NCI-H2081 (cell line): Measurements from ENCODE around the gene CPNE4.

ENCODE experiments used
- DNase-seq, 2 experiments: peaks; one replicate each; lab custom pipeline; 2025; lab: John Stamatoyannopoulos, UW

The CPNE4 gene

DNA sequence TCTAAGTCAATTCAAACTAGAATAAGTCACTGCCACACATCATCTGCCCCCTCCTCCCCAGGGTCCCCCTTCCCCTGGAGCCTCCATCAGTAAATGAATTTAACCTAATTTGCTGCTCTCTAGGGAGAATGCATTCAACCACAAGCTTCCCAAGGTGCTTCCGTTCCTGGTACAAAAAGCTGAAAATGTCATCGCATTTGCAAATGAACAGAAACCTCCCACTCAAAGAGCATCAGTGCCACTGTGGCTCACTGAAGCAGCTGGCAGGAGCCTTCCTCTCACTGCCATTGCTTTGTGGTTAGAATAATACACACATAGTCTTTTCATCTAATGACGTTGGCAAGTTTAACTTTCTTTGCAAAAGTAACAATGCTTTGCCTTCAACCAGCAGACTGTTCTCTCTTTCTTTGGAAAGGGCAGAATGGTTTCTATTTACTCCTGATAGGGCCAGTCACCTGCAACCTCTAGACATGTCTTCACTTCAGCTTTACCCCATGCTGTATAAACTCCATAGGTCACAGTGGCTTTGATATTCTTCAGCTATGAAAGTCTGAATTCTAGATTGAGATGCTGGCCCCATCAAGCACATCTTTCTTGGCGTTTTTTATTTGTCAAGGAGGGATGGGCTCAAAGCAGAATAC, 238.1 kb downstream of the CPNE4 start:
- no peak for DNase-seq

- no peak for DNase-seq
Measured at GRCh38 chr3:131796111-131796510, 238.7 kb downstream of the CPNE4 start.

- DNase-seq = no peak
Measured at GRCh38 chr3:131795390-131796090, 239.3 kb downstream of the CPNE4 start.

DNA sequence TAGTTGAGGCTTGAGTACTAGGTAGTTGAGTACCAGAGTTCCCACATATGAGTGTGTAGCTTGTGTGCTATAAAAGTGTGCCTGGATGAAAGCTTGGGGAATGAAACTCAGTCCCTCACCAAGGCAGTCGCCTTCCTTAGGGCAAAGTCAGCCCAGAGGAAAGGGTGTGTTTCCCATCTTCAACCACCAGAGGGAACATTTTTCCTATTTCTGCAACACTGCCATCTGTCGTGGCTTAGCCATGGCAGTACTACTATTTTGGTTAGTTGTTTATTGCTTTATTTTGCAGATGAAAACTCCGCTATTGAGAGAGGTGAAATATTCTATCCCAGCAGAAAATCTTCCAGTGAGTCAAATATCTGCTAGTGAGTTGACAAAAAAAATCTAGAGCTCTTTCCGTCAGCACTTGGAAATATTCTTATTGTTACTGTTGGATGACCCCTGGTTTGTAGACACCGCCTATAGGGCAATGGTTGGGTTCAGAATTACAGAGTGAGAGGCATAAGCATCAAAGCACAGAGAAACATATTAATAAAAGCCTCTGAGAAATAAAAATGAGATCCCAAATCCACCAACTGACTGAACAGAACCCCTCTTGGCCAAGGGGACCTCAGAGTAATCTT, 239.9 kb downstream of the CPNE4 start:
- peak; percentile 42 to 64 for DNase-seq

DNA sequence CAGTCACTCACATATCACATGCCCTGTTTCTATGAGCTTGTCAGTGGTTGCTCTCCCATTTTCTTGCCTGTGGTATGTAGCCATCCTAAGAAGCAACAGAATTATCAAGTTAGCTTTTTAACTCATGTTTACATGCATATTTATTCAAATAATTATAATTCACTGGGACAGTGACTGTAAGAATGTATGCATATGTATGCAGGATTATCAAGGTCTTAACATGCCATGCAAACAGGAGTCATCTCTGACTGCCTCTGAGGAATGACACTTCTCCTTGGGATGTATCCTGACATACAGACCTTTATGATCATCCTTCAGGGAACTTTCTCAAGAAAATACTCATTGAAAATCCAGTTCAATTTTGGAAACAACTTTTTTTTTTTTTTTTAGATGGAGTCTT, 240.9 kb downstream of the CPNE4 start:
- DNase-seq = no peak

DNA sequence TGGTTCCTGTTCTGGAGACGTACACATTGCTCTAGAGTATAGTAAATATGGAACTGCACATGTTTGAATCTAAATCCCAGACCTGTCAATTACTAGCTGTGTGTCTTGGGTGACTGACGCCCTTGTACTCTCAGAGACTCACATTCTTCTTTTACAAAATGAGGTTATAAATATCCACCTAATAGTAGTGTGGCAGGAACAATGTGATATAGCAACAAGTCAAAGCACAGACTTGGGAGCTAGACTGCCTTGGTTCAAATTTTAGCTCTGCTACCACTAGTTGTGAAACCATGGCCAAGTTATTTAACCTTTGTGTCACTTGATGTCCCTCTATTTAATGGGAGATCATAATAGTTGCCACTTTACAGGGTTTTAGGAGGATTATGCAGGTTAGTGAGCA, 245.6 kb downstream of the CPNE4 start:
- no peak for DNase-seq

GRCh38 chr3:131786386-131786785, 248.4 kb downstream of the CPNE4 start:
- no peak for DNase-seq

DNA sequence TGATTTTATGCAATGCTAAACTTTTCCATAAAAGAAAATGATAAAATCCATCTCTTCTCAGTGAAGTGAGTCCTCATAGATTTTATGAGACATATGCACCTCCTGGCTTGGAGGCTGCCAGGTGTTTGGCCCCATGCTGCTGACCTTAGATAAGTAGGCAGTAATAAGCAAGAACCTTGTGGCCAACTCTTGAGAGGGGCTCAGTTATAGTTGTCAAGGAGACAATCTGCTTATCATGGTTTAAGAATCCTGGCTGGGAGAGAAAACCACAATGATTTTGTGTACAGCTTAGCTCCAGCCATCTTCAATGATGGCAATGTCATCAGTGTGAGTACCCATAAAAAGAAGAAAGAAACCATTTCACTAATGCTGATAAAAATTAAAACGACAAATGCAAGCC, 252.1 kb downstream of the CPNE4 start:
- no peak for DNase-seq

DNA sequence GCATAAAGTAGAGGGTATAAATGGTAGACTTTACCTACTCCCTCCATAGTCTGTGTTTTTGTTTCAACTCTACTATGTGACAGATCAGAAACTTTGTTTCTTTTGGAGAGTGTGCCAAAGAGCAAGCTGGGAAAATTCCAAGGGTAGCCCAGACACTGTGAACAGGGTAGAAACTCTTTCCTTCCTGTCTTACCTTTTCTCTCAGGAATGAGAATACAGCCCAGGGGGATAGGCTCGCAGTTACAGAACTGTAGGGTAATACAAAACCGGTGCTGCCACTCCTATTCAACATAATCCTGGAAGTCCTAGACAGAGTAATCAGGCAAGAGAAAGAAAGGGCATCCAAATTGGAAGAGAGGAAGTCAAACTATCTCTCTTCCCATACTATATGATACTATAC, 256.3 kb downstream of the CPNE4 start:
- DNase-seq = no peak

- DNase-seq = no peak
Measured at GRCh38 chr3:131775650-131776049, 259.2 kb downstream of the CPNE4 start.

DNA sequence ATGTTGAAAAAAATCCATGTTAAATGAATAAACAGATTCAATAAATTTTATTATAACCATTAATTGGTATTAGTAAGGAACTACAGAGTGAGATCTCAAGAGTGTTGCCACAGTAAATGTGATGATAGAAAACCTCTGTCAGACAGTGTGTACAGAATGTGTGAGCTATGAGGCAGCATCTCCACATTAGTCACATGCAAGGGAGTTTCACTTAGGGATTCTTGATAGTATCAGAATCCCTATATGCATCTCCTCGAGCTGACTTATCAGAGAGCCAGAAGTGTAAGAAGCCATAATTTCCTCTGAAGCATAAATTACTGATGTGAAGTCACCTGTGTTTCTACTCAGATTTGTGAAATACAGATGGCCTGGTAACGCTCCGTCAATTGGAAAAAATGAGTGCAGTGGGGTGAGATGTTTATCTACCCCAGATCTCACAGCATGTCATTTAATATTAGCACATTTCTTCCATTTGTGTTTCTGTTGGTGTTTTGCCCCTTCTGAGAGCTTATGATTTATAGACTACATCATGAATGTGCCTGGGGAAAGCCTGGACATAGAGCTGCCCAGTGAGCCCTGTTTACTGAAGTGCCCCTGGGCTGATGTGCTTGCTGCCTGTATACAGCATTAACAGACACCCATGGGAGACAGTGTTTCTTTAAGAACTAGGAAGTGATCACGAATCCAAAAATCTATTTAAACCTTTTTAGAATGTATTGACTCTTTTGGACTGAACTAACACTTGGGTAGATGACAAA, 262.4 kb downstream of the CPNE4 start:
- peak in 1 of 2 experiments; percentile 15 for DNase-seq

- DNase-seq = peak in 1 of 2 experiments; percentile 45
Measured at GRCh38 chr3:131762981-131763564, 271.7 kb downstream of the CPNE4 start.

DNA sequence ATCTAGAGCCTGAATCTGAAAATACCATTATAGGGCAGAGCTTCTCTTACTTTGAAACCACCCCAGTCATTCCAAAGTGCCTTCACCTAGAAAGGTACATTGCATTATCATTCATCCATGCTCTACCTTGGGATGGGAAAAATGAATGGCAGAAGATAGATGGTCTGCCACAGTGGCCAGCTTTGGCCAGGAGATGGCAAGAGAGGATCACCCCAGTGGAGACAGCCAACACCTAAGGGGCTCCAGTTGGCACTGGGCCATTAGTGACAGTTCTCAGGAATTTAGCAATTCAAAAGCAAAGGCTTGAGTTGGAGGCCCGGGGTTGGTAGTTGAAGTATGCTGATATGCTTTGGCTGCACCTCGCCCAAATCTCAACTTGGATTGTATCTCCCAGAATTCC, 278.4 kb downstream of the CPNE4 start:
- DNase-seq = no peak

- DNase-seq = peak in 1 of 2 experiments; percentile 18
Measured at GRCh38 chr3:131755380-131755779, 279.4 kb downstream of the CPNE4 start.

DNA sequence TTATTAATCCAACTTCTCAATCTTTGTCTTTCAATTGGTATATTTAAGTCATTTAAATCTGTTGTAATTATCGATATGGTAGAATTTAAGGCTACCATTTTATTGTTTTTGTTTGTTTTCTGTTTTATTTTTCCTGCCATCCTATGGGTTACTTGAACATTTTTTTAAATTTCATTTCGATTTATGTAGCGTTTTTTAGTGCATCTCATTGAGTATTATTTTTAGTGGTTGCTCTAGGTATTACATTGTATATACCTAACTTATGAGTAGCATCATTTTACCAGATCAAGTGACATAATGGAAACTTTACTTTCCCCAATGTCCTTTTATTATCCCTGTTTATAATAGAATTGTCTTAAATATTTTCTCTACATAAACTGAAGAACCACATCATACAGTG, 284.6 kb downstream of the CPNE4 start:
- DNase-seq = no peak

DNA sequence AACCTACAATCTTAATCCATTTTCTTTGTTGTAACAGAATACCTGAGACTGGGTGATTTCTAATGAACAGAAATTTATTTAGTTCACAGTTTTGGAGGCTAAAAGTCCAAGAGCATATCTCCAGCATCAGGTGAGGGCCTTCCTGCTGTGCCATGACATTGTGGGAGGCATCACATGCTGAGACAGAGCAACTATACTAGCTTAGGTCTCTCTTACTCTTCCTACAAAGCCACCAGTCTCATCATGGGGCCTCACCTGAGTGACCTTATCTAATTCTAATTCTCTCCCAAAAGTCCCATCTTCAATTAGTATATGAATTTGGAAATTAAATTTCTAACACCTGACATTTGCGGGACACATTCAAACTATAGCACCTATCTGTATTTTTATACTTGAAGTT, 285.0 kb downstream of the CPNE4 start:
- DNase-seq = no peak

DNA sequence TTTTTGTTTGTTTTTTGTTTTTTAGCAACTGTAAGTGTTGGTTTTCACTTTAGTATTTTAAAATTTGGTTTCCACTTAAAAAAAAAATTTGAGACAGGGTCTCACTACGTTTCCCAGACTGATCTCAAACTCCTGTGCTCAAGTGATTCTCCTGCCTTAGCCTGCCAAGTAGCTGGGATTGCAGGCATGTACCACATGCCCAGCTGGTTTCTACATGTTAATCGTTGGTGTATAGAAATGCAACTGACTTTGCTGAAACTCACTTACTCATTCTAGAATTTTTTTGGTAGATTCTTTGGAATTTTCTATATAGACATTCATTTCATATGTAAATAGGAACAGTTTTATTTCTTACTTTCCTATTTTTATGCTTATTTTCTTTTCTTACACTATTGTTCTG, 287.3 kb downstream of the CPNE4 start:
- no peak for DNase-seq

DNA sequence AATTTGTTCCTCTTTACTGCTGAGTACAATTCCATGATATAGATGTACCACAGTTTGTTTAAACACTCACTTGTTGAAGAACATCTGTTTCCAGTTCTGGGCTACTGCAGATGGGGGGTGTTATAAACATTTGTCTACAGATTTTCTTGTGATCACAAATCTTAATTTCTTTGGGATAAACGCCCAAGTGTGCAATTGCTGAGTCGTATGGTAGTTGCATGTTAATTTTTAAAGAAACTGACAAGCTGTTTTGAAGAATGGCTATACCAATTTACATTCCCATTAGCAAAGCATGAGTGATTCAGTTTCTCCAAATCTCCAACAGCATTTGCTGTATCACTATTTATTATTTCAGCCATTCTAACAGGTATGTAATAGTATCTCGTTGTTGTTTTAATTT, 290.0 kb downstream of the CPNE4 start:
- DNase-seq = no peak

- DNase-seq = no peak
Measured at GRCh38 chr3:131743126-131743525, 291.7 kb downstream of the CPNE4 start.

- no peak for DNase-seq
Measured at GRCh38 chr3:131739211-131739610, 295.6 kb downstream of the CPNE4 start.

GRCh38 chr3:131738095-131738494, 296.7 kb downstream of the CPNE4 start:
- no peak for DNase-seq

DNA sequence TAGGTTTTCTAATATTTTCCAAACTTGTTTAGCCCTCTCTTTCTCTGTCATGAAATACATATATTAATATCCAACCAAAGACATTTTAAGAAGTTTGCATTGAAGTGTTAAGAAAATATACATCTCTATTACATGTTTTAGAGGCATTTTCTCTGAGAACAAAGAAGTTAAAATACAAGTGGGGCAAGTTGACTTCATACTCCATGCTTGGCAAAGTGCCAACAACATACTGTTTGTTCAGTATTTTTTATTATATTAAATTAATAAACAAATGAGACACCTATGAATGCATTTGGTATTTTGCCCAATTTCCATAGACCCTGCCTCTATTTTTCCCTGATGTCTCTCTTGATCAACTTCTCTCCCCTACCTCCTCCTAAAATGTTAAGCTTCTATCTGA, 299.3 kb downstream of the CPNE4 start:
- no peak for DNase-seq
